ENCODE results near the gene EPHB1.

The EPHB1 gene

GRCh38 chr3:135079095-135079494, 284.0 kb downstream of the EPHB1 start:
- FAIRE-seq (no peak), DNase-seq (ENCODE audit: insufficient read length, low spot score) (no peak)
- TF ChIP-seq POU2F2 (IDR thresholded peaks at IDR 0.05; ENCODE audit: low read depth, low read length) = no peak
- TF ChIP-seq TAF1 (IDR thresholded peaks at IDR 0.05; ENCODE audit: low read depth, low read length) = no peak
- TF ChIP-seq PAX5 (IDR thresholded peaks at IDR 0.05; ENCODE audit: insufficient read depth, low read length, severe bottlenecking) = no peak
- TF ChIP-seq POLR2AphosphoS5 (IDR thresholded peaks at IDR 0.05; ENCODE audit: low read depth, low read length) = no peak
- no peak for TF ChIP-seq POLR2A (IDR thresholded peaks at IDR 0.05; ENCODE audit: low read depth, low read length)
- TF ChIP-seq SPI1 (IDR thresholded peaks at IDR 0.05; ENCODE audit: low read depth, low read length) = no peak

DNA sequence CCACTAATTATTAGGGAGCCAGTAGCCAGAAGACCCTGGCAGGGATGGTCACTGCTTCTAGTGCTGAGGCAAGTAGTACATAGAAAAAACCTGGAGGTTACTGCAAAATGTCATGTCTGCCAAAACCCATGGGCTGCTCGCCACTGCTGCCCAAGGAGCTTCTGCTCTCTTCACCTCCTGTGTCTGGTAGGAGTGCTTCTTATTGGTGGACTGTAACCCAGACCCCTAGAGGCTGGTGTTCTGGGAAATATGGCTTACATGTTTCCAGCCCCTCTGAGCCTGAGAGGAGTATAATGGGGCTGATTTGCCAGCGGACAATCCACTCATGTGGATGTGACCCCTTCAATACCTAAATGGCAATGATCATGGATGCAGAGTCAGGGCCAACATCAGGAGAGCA, 286.4 kb downstream of the EPHB1 start:
- FAIRE-seq = no peak

GRCh38 chr3:135081856-135082434, 286.9 kb downstream of the EPHB1 start:
- FAIRE-seq (no peak), DNase-seq (ENCODE audit: insufficient read length, low spot score) (no peak)
- TF ChIP-seq TAF1 (IDR thresholded peaks at IDR 0.05; ENCODE audit: low read depth, low read length) (no peak), SPI1 (IDR thresholded peaks at IDR 0.05; ENCODE audit: low read depth, low read length) (no peak), POU2F2 (IDR thresholded peaks at IDR 0.05; ENCODE audit: low read depth, low read length) (no peak), POLR2A (IDR thresholded peaks at IDR 0.05; ENCODE audit: low read depth, low read length) (no peak), PAX5 (IDR thresholded peaks at IDR 0.05; ENCODE audit: insufficient read depth, low read length, severe bottlenecking) (no peak), POLR2AphosphoS5 (IDR thresholded peaks at IDR 0.05; ENCODE audit: low read depth, low read length) (no peak)

More for the DNA sequence above, 286.4 kb downstream of the EPHB1 start:
- DNase-seq (ENCODE audit: insufficient read length, low spot score) = no peak
- TF ChIP-seq POLR2A (IDR thresholded peaks at IDR 0.05; ENCODE audit: low read depth, low read length) = no peak
- no peak for TF ChIP-seq TAF1 (IDR thresholded peaks at IDR 0.05; ENCODE audit: low read depth, low read length)
- TF ChIP-seq POU2F2 (IDR thresholded peaks at IDR 0.05; ENCODE audit: low read depth, low read length) = no peak
- TF ChIP-seq POLR2AphosphoS5 (IDR thresholded peaks at IDR 0.05; ENCODE audit: low read depth, low read length) = no peak
- TF ChIP-seq PAX5 (IDR thresholded peaks at IDR 0.05; ENCODE audit: insufficient read depth, low read length, severe bottlenecking) = no peak
- TF ChIP-seq SPI1 (IDR thresholded peaks at IDR 0.05; ENCODE audit: low read depth, low read length) = no peak

DNA sequence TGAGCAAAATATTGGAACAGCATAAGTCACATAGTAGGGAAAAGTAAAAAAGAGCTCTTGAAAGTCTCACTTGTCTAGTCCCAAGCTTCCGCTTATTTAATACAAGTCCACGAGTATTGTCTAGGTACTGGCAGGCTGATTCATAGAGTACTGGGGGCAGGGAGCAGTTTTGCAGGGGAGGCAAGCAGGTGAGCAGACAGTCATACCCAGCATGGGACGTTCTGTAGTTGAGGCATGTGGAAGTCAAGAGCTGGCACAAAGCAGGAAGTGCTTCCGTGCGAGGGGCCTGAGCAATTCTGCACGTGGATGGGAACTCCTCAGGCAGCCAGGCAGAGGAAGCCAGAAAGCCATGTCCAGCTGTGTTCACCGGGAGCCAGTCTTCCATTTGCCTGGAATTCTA, 287.6 kb downstream of the EPHB1 start:
- TF ChIP-seq PAX5 (IDR thresholded peaks at IDR 0.05; ENCODE audit: insufficient read depth, low read length, severe bottlenecking) (no peak), POLR2AphosphoS5 (IDR thresholded peaks at IDR 0.05; ENCODE audit: low read depth, low read length) (no peak), POU2F2 (IDR thresholded peaks at IDR 0.05; ENCODE audit: low read depth, low read length) (no peak), POLR2A (IDR thresholded peaks at IDR 0.05; ENCODE audit: low read depth, low read length) (no peak), SPI1 (IDR thresholded peaks at IDR 0.05; ENCODE audit: low read depth, low read length) (no peak)
- DNase-seq (ENCODE audit: insufficient read length, low spot score) (no peak), FAIRE-seq (no peak)

DNA sequence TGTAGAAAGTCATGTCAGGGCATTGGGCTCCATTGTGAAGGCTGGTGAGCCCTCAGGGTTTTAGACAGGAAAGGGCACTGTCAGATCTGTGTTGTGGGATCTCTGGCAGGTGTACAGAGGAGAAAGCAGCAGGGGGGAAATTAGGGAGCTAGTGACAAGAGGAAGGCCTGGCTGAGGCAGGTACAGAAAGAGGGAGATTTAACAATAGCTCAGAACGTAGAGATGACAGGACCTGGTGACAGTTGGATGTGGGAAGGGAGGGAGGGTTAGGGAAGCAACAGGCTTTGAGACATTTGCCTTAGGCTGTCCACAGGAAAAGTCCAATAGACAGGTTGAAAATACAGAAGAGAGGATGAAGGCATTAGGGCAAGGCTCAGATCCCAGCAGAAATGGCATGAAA, 288.1 kb downstream of the EPHB1 start:
- TF ChIP-seq POU2F2 (IDR thresholded peaks at IDR 0.05; ENCODE audit: low read depth, low read length) (no peak), TAF1 (IDR thresholded peaks at IDR 0.05; ENCODE audit: low read depth, low read length) (no peak), SPI1 (IDR thresholded peaks at IDR 0.05; ENCODE audit: low read depth, low read length) (no peak), POLR2A (IDR thresholded peaks at IDR 0.05; ENCODE audit: low read depth, low read length) (no peak), PAX5 (IDR thresholded peaks at IDR 0.05; ENCODE audit: insufficient read depth, low read length, severe bottlenecking) (no peak), POLR2AphosphoS5 (IDR thresholded peaks at IDR 0.05; ENCODE audit: low read depth, low read length) (no peak)
- FAIRE-seq (no peak), DNase-seq (ENCODE audit: insufficient read length, low spot score) (no peak)

- TF ChIP-seq POU2F2 (IDR thresholded peaks at IDR 0.05; ENCODE audit: low read depth, low read length) = no peak
- TF ChIP-seq SPI1 (IDR thresholded peaks at IDR 0.05; ENCODE audit: low read depth, low read length) = no peak
- no peak for TF ChIP-seq PAX5 (IDR thresholded peaks at IDR 0.05; ENCODE audit: insufficient read depth, low read length, severe bottlenecking)
- TF ChIP-seq TAF1 (IDR thresholded peaks at IDR 0.05; ENCODE audit: low read depth, low read length) = no peak
- TF ChIP-seq POLR2A (IDR thresholded peaks at IDR 0.05; ENCODE audit: low read depth, low read length) = no peak
- no peak for TF ChIP-seq POLR2AphosphoS5 (IDR thresholded peaks at IDR 0.05; ENCODE audit: low read depth, low read length)
- no peak for FAIRE-seq
- no peak for DNase-seq (ENCODE audit: insufficient read length, low spot score)
These were observed 288.7 kb downstream of the EPHB1 start for GRCh38 chr3:135083756-135084155.

GRCh38 chr3:135084405-135084804, 289.3 kb downstream of the EPHB1 start:
- FAIRE-seq = no peak
- no peak for DNase-seq (ENCODE audit: insufficient read length, low spot score)
- TF ChIP-seq POLR2A (IDR thresholded peaks at IDR 0.05; ENCODE audit: low read depth, low read length) (no peak), SPI1 (IDR thresholded peaks at IDR 0.05; ENCODE audit: low read depth, low read length) (no peak), TAF1 (IDR thresholded peaks at IDR 0.05; ENCODE audit: low read depth, low read length) (no peak), POU2F2 (IDR thresholded peaks at IDR 0.05; ENCODE audit: low read depth, low read length) (no peak), PAX5 (IDR thresholded peaks at IDR 0.05; ENCODE audit: insufficient read depth, low read length, severe bottlenecking) (no peak), POLR2AphosphoS5 (IDR thresholded peaks at IDR 0.05; ENCODE audit: low read depth, low read length) (no peak)

GRCh38 chr3:135084976-135085375, 289.9 kb downstream of the EPHB1 start:
- DNase-seq (ENCODE audit: insufficient read length, low spot score) = no peak
- TF ChIP-seq POLR2AphosphoS5 (IDR thresholded peaks at IDR 0.05; ENCODE audit: low read depth, low read length) (no peak), TAF1 (IDR thresholded peaks at IDR 0.05; ENCODE audit: low read depth, low read length) (no peak), POU2F2 (IDR thresholded peaks at IDR 0.05; ENCODE audit: low read depth, low read length) (no peak), PAX5 (IDR thresholded peaks at IDR 0.05; ENCODE audit: insufficient read depth, low read length, severe bottlenecking) (no peak), POLR2A (IDR thresholded peaks at IDR 0.05; ENCODE audit: low read depth, low read length) (no peak), SPI1 (IDR thresholded peaks at IDR 0.05; ENCODE audit: low read depth, low read length) (no peak)
- FAIRE-seq = no peak

DNA sequence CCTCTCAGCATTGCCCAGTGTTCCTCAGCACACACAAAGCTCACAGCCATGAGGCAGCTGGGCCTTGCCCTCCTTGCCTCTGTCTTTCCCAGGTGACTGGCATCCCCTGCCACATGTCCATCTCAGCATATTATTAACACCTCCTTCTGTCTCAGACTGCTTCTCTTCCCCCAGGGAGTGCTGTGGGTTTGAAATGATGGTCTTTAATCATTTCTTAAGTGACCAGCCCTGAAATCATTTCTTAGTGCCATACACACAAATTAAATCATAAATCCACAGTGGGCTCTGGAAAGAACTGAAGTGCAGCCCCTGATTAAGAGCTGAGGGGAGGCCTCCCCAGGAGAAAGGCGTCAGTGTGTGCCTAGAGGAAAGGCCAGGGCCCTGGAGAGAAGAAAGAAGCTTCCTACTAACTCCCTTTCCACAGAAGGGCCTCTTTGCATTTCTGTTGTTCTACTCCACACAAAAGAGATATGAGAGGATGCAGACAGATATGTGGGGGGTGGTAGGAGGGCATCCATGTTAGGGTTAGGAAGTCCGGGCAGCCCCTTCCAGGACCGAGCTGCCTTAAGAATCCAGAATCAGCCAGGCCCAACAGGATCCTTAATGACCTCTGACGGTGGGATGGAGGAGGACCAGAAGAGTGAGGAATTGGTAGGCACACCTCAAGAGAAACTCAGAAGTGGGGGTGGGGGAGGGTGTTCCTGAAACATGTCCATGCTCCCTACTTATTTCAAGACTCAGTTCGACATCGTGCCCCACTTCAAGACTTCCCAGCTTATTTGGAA, 290.8 kb downstream of the EPHB1 start:
- DNase-seq (ENCODE audit: insufficient read length, low spot score) (no peak), FAIRE-seq (no peak)
- TF ChIP-seq POLR2AphosphoS5 (IDR thresholded peaks at IDR 0.05; ENCODE audit: low read depth, low read length) (no peak), TAF1 (IDR thresholded peaks at IDR 0.05; ENCODE audit: low read depth, low read length) (no peak), POLR2A (IDR thresholded peaks at IDR 0.05; ENCODE audit: low read depth, low read length) (no peak), PAX5 (IDR thresholded peaks at IDR 0.05; ENCODE audit: insufficient read depth, low read length, severe bottlenecking) (no peak), POU2F2 (IDR thresholded peaks at IDR 0.05; ENCODE audit: low read depth, low read length) (no peak), SPI1 (IDR thresholded peaks at IDR 0.05; ENCODE audit: low read depth, low read length) (no peak)

All from GM12891 (cell line).